Trophoblast cell (in vitro differentiated cells and primary cell): Measurements from ENCODE around the gene DIO1.

Experiments
- DNase-seq, 2 donors: peaks; one replicate each; pipeline ENCODE4 v3.0.0-alpha.2; 2016
- H2AFZ ChIP-seq: 2 replicates; pipeline ENCODE4 v1.6.1; 2013; ENCODE audit warnings: low read length, moderate library complexity, mild to moderate bottlenecking; ENCODE audit not compliant: insufficient read depth, poor library complexity
- H2AK5ac ChIP-seq: 2 replicates; pipeline ENCODE4 v1.6.1; 2013; ENCODE audit warnings: mild to moderate bottlenecking, low read length
- H2BK120ac ChIP-seq: 2 replicates; pipeline ENCODE4 v1.6.1; 2013; ENCODE audit warnings: low read length, mild to moderate bottlenecking, moderate library complexity; ENCODE audit not compliant: insufficient read depth, poor library complexity
- H2BK12ac ChIP-seq: 2 replicates; pipeline ENCODE4 v1.6.1; 2013; ENCODE audit warnings: mild to moderate bottlenecking, low read length, moderate library complexity
- H2BK5ac ChIP-seq: 2 replicates; pipeline ENCODE4 v1.6.1; 2013; ENCODE audit warnings: low read length, low read depth, moderate library complexity, mild to moderate bottlenecking; ENCODE audit not compliant: poor library complexity
- H3K14ac ChIP-seq: 2 replicates; pipeline ENCODE4 v1.6.1; 2013; ENCODE audit warnings: mild to moderate bottlenecking, low read length
- H3K18ac ChIP-seq: 2 replicates; pipeline ENCODE4 v1.6.1; 2013; ENCODE audit warnings: mild to moderate bottlenecking, low read length
- H3K23ac ChIP-seq: 2 replicates; pipeline ENCODE4 v1.6.1; 2013; ENCODE audit warnings: low read length
- H3K27ac ChIP-seq: 2 replicates; pipeline ENCODE4 v1.5.1; 2013; ENCODE audit warnings: low read depth, mild to moderate bottlenecking, inconsistent platforms, low read length, moderate library complexity
- H3K27me3 ChIP-seq: 2 replicates; pipeline ENCODE4 v1.6.1; 2013; ENCODE audit warnings: inconsistent platforms, mild to moderate bottlenecking, low read length, moderate library complexity; ENCODE audit not compliant: insufficient read depth
- H3K36me3 ChIP-seq, 2 experiments: 1 replicate in 1 of 2; 2 replicates in 1 of 2; pipeline ENCODE4 v1.6.1; 2013; ENCODE audit warnings: low read length in 2 of 2, mild to moderate bottlenecking in 2 of 2, moderate library complexity in 1 of 2; ENCODE audit not compliant: insufficient read depth in 2 of 2, control insufficient read depth in 1 of 2
- H3K4ac ChIP-seq: 2 replicates; pipeline ENCODE4 v1.6.1; 2013; ENCODE audit warnings: low read depth, mild to moderate bottlenecking, low read length, moderate library complexity
- H3K4me1 ChIP-seq, 2 experiments: 1 replicate in 1 of 2; 2 replicates in 1 of 2; pipeline ENCODE4 v1.6.1; 2013; ENCODE audit warnings: low read length in 2 of 2, mild to moderate bottlenecking in 2 of 2, moderate library complexity in 1 of 2; ENCODE audit not compliant: insufficient read depth in 2 of 2, control insufficient read depth in 1 of 2
- H3K4me2 ChIP-seq: 2 replicates; pipeline ENCODE4 v1.6.1; 2013; ENCODE audit warnings: inconsistent platforms, mild to moderate bottlenecking, low read length, moderate library complexity
- H3K4me3 ChIP-seq: 2 replicates; pipeline ENCODE4 v1.5.1; 2013; ENCODE audit warnings: mild to moderate bottlenecking, low read depth, low read length, inconsistent platforms
- H3K79me1 ChIP-seq: one replicate; pipeline ENCODE4 v1.6.1; 2013; ENCODE audit warnings: low read length
- H3K79me2 ChIP-seq: 2 replicates; pipeline ENCODE4 v1.6.1; 2013; ENCODE audit warnings: low read length, mild to moderate bottlenecking; ENCODE audit not compliant: control insufficient read depth, insufficient read depth, poor library complexity
- H3K9ac ChIP-seq: 2 replicates; pipeline ENCODE4 v1.6.1; 2013; ENCODE audit warnings: mild to moderate bottlenecking, low read length
- H3K9me3 ChIP-seq: 2 replicates; pipeline ENCODE4 v1.6.1; 2013; ENCODE audit warnings: low read depth, mild to moderate bottlenecking, control low read depth, inconsistent platforms, low read length; ENCODE audit not compliant: insufficient read depth
- H4K12ac ChIP-seq: 2 replicates; pipeline ENCODE4 v1.6.1; 2013; ENCODE audit warnings: low read depth, mild to moderate bottlenecking, low read length, moderate library complexity
- H4K8ac ChIP-seq: 2 replicates; pipeline ENCODE4 v1.6.1; 2013; ENCODE audit warnings: low read depth, mild to moderate bottlenecking, low read length, moderate library complexity
- H4K91ac ChIP-seq: one replicate; pipeline ENCODE4 v1.6.1; 2013; ENCODE audit warnings: low read depth, mild to moderate bottlenecking, low read length, moderate library complexity
- WGBS: extraction: QIAGEN DNeasy Blood & Tissue Kit; methylation state at CpG from one replicate; pipeline ENCODE4 v1.1.7; 2013; ENCODE audit warnings: missing lambda C conversion rate; ENCODE audit not compliant: insufficient read length, insufficient coverage; ENCODE audit errors: extremely low coverage; 5-methylcytosine and 5-hydroxymethylcytosine counted together

The DIO1 gene

GRCh38 chr1:53894644-53895043 lies 657 bp downstream of the DIO1 start:
- no peak overlapping the region for H2BK5ac ChIP-seq
- no peak overlapping the region for H2BK120ac ChIP-seq
- H3K79me2 ChIP-seq = no peaks in the 10 kb centered on the region
- H3K9ac ChIP-seq = no peak overlapping the region
- H2AK5ac ChIP-seq = no peak overlapping the region
- H3K4me2 ChIP-seq = no peak overlapping the region
- no CpG with 5 or more reads among the region's 5 CpGs for WGBS
- no peak overlapping the region for H4K91ac ChIP-seq
- no peak overlapping the region for H4K12ac ChIP-seq
- no peak overlapping the region for H3K18ac ChIP-seq
- no peak overlapping the region for H3K14ac ChIP-seq
- DNase-seq = no peak
- no peaks in the 10 kb centered on the region for H3K79me1 ChIP-seq
- H3K4me3 ChIP-seq = no peak overlapping the region
- peaks cover 0 to 5% of the 10 kb centered on the region in 2 experiments for H3K4me1 ChIP-seq
- no peak overlapping the region for H3K23ac ChIP-seq
- H3K9me3 ChIP-seq = no peaks in the 10 kb centered on the region
- H2AFZ ChIP-seq = no peak overlapping the region
- H3K4ac ChIP-seq = no peak overlapping the region
- no peaks in the 10 kb centered on the region for H3K27me3 ChIP-seq
- H3K27ac ChIP-seq = no peak overlapping the region
- H4K8ac ChIP-seq = no peak overlapping the region
- no peaks in the 10 kb centered on the region for H3K36me3 ChIP-seq
- H2BK12ac ChIP-seq = no peak overlapping the region

GRCh38 chr1:53895421-53895820 lies 1.4 kb downstream of the DIO1 start:
- DNase-seq = no peak
- H3K9ac ChIP-seq = no peak overlapping the region
- WGBS = no CpG with 5 or more reads among the region's 6 CpGs
- H3K4me3 ChIP-seq = no peak overlapping the region
- no peaks in the 10 kb centered on the region for H3K36me3 ChIP-seq
- H2AK5ac ChIP-seq = no peak overlapping the region
- no peak overlapping the region for H3K27ac ChIP-seq
- H2BK12ac ChIP-seq = no peak overlapping the region
- H3K79me1 ChIP-seq = no peaks in the 10 kb centered on the region
- no peaks in the 10 kb centered on the region for H3K79me2 ChIP-seq
- no peaks in the 10 kb centered on the region for H3K27me3 ChIP-seq
- H2BK120ac ChIP-seq = no peak overlapping the region
- no peak overlapping the region for H3K4ac ChIP-seq
- H3K18ac ChIP-seq = no peak overlapping the region
- H4K8ac ChIP-seq = no peak overlapping the region
- H2AFZ ChIP-seq = no peak overlapping the region
- no peak overlapping the region for H3K14ac ChIP-seq
- peaks cover 0 to 5% of the 10 kb centered on the region in 2 experiments for H3K4me1 ChIP-seq
- H4K91ac ChIP-seq = no peak overlapping the region
- no peak overlapping the region for H3K23ac ChIP-seq
- H3K4me2 ChIP-seq = no peak overlapping the region
- H2BK5ac ChIP-seq = no peak overlapping the region
- no peaks in the 10 kb centered on the region for H3K9me3 ChIP-seq
- no peak overlapping the region for H4K12ac ChIP-seq

- Histone ChIP-seq H2AFZ (no peak overlapping the region), H2BK120ac (no peak overlapping the region), H3K18ac (no peak overlapping the region), H4K8ac (no peak overlapping the region), H2BK5ac (no peak overlapping the region), H3K14ac (no peak overlapping the region), H3K4me3 (no peak overlapping the region), H3K9ac (no peak overlapping the region), H3K79me2 (no peaks in the 10 kb centered on the region), H3K4ac (no peak overlapping the region), H3K27me3 (no peaks in the 10 kb centered on the region), H3K27ac (no peak overlapping the region), H3K4me2 (no peak overlapping the region), H3K9me3 (no peaks in the 10 kb centered on the region), H4K12ac (no peak overlapping the region), H2BK12ac (no peak overlapping the region), H3K79me1 (no peaks in the 10 kb centered on the region), H4K91ac (no peak overlapping the region), H3K4me1 (peaks cover 0 to 5% of the 10 kb centered on the region in 2 experiments), H3K23ac (no peak overlapping the region), H3K36me3 (no peaks in the 10 kb centered on the region), H2AK5ac (no peak overlapping the region)
- DNase-seq = peak in 1 of 2 donors; percentile 9
- no CpG with 5 or more reads among the region's 2 CpGs for WGBS
These were observed 2.7 kb downstream of the DIO1 start for GRCh38 chr1:53896635-53897229.

- H3K9ac ChIP-seq = no peak overlapping the region
- no peaks in the 10 kb centered on the region for H3K79me1 ChIP-seq
- no peaks in the 10 kb centered on the region for H3K36me3 ChIP-seq
- no peak overlapping the region for H2BK120ac ChIP-seq
- H2BK5ac ChIP-seq = no peak overlapping the region
- H3K23ac ChIP-seq = no peak overlapping the region
- H3K4me2 ChIP-seq = no peak overlapping the region
- no CpG with 5 or more reads among the region's 2 CpGs for WGBS
- H2AK5ac ChIP-seq = no peak overlapping the region
- no peak for DNase-seq
- H3K79me2 ChIP-seq = no peaks in the 10 kb centered on the region
- H4K91ac ChIP-seq = no peak overlapping the region
- H3K4ac ChIP-seq = no peak overlapping the region
- no peaks in the 10 kb centered on the region for H3K9me3 ChIP-seq
- H4K8ac ChIP-seq = no peak overlapping the region
- H3K4me1 ChIP-seq = peaks cover 0 to 7% of the 10 kb centered on the region in 2 experiments
- H3K18ac ChIP-seq = no peak overlapping the region
- no peaks in the 10 kb centered on the region for H3K27me3 ChIP-seq
- no peak overlapping the region for H2AFZ ChIP-seq
- H4K12ac ChIP-seq = no peak overlapping the region
- H3K14ac ChIP-seq = no peak overlapping the region
- H2BK12ac ChIP-seq = no peak overlapping the region
- no peak overlapping the region for H3K4me3 ChIP-seq
- H3K27ac ChIP-seq = no peak overlapping the region
These were observed 5.2 kb downstream of the DIO1 start for GRCh38 chr1:53899206-53899628.
